ENCODE measurements around the gene SRRM1.

SRRM1 gene

GRCh38 chr1:24642481-24643362 is at the start of gene SRRM1:
Gene SRRM1, plus strand, starts transcription at chr1:24643302. Its CDS starts 25 bp downstream, at chr1:24643327.
- DNase-seq: peak; percentile 99 to 100

GRCh38 chr1:24594328-24594598 is 48.8 kb upstream of the SRRM1 start:
- no peak for DNase-seq

GRCh38 chr1:24596401-24596880 is 46.7 kb upstream of the SRRM1 start:
- no peak for DNase-seq

GRCh38 chr1:24599265-24599664 is 43.8 kb upstream of the SRRM1 start:
- no peak for DNase-seq

GRCh38 chr1:24600551-24600950 is 42.6 kb upstream of the SRRM1 start:
- no peak for DNase-seq

GRCh38 chr1:24605534-24606295 is 37.4 kb upstream of the SRRM1 start:
- no peak for DNase-seq

GRCh38 chr1:24606296-24606605 is 36.9 kb upstream of the SRRM1 start:
- DNase-seq: no peak

- DNase-seq: no peak
Measured at GRCh38 chr1:24606621-24607020, 36.5 kb upstream of the SRRM1 start.

- no peak for DNase-seq
Measured at GRCh38 chr1:24609949-24610517, 33.1 kb upstream of the SRRM1 start.

- DNase-seq: no peak
Measured at GRCh38 chr1:24619376-24619775, 23.7 kb upstream of the SRRM1 start.

GRCh38 chr1:24620678-24621077 is 22.4 kb upstream of the SRRM1 start:
- no peak for DNase-seq

GRCh38 chr1:24621121-24621520 is 22.0 kb upstream of the SRRM1 start:
- no peak for DNase-seq

- DNase-seq: no peak
Measured at GRCh38 chr1:24622218-24622617, 20.9 kb upstream of the SRRM1 start.

- no peak for DNase-seq
Measured at GRCh38 chr1:24632832-24633175, 10.3 kb upstream of the SRRM1 start.

GRCh38 chr1:24635195-24635843 is 7.8 kb upstream of the SRRM1 start:
- DNase-seq: peak in 1 of 2 donors; percentile 67

GRCh38 chr1:24636661-24637357 is 6.3 kb upstream of the SRRM1 start:
- no peak for DNase-seq

GRCh38 chr1:24639094-24639493 is 4.0 kb upstream of the SRRM1 start:
- no peak for DNase-seq

- no peak for DNase-seq
Measured at GRCh38 chr1:24639881-24640280, 3.2 kb upstream of the SRRM1 start.

GRCh38 chr1:24640288-24640687 is 2.8 kb upstream of the SRRM1 start:
- no peak for DNase-seq

GRCh38 chr1:24641646-24642151 is 1.4 kb upstream of the SRRM1 start:
- DNase-seq: peak; percentile 28 to 34

- DNase-seq: no peak
Measured at GRCh38 chr1:24643363-24644099, 429 bp downstream of the SRRM1 start.

- peak in 1 of 2 donors; percentile 7 for DNase-seq
Measured at GRCh38 chr1:24644100-24644384, 940 bp downstream of the SRRM1 start.

Data from CD4-positive, alpha-beta T cell treated with Interleukin-1 beta for 1 hour (primary cell).